ENCODE data around the gene NEMP2.
"Not testable (repeated sequence)": the region's sequence is repeated elsewhere in the genome, so short reads cannot be mapped to it uniquely, and the experiment has no call there.

NEMP2 gene

GRCh38 chr2:190486037-190486623 lies 48.4 kb downstream of the NEMP2 start:
- DNase-seq, result no peak

DNA sequence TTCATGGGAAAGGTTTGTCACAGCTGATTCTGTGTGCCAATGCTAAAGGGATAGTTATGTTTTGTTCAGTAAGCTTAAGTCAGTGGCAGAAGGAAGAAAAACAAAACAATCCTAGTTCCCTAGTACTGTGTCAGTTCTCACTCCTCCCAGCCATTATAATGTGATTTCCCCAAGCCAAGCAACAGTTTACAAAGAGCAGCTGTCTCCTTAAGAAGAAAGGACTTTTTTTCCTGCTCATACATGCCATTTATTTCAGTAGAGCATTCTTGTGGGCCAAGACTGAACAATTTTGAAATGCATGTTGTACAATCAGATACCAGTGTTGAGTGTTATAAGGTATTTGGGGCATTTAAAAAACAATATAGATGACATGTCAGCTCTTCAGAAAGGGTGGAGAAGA lies 52.1 kb downstream of the NEMP2 start:
- DNase-seq, result no peak

- DNase-seq, result no peak
These were observed 53.2 kb downstream of the NEMP2 start for GRCh38 chr2:190481339-190481738.

DNA sequence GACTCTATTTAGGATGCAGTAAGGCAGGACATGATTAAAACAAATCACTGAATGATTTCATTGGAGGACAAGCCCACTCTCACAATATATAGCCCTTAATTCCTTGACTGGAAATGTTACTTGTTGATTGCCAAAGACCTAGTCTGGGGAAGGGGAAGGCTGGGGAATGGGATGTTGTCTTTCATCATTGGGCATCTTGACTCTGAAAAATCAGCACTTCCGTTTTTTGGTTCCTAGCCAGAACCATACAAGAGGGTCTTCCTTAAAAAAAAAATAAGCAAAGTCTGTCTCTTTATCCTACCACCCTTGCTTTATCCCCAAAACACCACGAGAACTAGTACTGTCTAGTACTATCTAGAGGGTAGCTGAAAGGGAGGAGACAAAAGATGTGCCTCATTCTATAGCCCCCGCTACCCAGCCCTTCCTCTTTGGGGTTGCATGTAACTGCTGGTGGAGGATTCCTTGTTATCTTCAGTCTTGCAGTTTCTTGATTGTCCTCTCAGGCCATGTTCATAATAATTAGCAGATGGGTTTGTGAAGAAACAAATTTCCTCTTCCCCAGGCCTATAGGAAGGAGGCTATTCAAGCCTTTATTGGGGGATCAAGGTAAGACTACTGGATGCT lies 55.8 kb downstream of the NEMP2 start:
- DNase-seq, result no peak

- DNase-seq, result no peak
These were observed 56.7 kb downstream of the NEMP2 start for GRCh38 chr2:190477661-190478454.

DNA sequence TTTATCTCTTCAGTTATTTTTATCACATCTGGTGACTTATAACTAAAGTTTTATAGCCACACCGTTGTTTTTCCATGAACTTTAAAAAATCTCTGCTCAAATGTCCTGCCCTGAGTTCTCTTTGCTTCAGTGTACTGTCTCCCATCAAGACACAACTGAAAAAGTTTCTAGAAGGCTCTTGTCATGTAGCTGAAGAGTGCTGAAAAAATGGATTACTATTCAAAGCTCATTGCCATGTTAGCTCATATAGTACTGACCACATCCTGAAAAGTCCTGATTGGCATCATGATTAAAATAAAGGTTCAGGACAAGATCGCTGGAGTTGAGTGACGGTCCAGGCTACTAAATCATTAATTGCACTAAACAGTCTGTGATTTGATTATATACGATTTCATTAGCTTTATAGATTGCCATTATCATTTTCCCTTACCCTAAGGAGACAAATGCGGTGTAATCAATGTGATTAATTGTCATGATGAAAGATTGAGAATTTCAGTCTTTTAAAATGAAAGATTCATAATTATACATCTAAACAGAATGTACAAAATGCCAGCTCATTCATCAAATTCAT lies 64.2 kb downstream of the NEMP2 start:
- no peak for DNase-seq

DNA sequence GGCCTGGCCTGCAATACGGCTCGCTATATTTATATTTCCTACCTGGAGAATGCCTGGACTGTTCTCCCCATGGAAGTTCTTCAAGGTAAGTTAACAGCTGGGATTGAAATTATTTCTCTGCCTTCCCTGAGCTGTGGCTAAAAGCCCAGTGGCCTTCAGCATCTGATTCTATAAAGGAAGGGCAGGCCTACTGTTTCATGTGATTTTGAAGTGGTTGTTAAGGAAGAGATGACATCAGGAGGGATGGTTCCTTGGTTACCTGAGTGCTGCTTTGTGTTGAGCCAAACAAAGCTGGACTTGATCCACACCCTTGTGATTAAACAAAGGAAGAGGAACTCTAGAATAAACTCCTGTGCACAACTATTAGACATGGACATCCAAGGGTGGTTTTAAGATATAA lies 64.8 kb downstream of the NEMP2 start:
- no peak for DNase-seq

GRCh38 chr2:190468814-190469569 lies 65.5 kb downstream of the NEMP2 start:
- no peak for DNase-seq

- DNase-seq, result not testable (repeated sequence)
These were observed 66.2 kb downstream of the NEMP2 start for GRCh38 chr2:190468354-190468753.

- DNase-seq, result no peak
These were observed 66.9 kb downstream of the NEMP2 start for GRCh38 chr2:190467575-190468083.

DNA sequence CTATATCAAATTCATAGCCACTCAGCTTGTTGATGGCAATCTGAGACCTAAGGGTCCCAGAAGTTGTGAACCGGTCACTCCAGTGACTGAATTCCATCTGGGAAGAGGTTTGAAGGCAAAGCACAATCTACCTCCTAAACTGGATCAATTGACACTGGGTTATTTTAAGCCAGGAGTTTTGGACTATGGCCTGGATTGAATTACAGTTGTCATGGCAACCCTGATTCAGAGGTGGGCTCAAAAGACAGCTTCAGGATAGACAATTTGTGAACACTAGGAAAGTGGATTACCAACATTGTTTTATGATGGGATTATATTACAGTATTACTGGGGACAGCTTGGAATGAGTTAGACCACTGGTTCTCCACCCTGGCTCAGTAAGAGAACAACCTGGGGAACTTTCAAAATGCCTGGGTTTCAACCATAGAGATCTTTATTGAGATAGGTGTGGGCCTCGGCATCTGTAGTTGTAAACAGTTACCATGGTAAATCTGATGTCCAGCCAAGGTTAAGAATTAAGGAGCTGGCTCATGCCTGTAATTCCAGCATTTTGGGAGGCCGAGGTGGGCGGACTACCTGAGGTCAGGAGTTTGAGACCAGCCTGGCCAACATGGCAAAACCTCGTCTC lies 67.6 kb downstream of the NEMP2 start:
- no peak for DNase-seq

DNA sequence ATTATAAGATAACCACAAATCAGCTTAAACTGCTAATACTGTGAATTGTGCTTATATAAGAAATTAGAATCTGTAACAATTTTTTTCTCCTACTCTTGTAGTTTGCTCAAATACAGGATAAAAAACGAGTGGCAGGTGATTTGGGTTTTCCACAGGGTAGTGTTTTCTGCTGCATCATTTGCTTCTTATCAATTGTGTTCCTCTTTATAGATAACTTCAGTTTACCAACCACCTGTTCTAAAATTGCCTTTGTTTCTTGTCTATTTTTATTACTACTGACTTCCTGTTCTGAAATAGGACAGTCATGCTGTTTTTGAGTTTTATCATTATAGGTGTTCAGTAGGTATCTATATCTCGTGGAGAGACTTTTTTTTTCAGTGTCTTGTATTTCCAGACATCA lies 69.5 kb downstream of the NEMP2 start:
- DNase-seq, result no peak

GRCh38 chr2:190462611-190463010 lies 71.9 kb downstream of the NEMP2 start:
- DNase-seq, result no peak

DNA sequence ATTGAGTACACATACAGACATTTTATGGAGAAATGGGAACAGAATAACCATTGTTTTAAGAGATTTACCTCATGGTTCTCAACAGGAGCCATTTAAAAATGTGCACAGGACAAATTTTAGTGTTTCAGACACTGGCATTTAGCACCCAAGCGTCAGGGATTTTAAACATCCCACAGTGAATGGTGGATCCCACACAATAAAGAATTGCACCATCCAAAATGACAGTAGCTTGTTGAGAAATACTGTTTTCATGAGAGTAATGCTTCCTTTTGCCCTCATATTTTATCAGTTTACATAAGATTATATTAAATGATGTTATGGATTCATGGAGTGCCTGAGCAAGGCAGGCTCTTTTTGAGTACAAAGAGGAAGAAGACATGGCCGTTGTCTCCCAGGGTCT lies 72.3 kb downstream of the NEMP2 start:
- no peak for DNase-seq

DNA sequence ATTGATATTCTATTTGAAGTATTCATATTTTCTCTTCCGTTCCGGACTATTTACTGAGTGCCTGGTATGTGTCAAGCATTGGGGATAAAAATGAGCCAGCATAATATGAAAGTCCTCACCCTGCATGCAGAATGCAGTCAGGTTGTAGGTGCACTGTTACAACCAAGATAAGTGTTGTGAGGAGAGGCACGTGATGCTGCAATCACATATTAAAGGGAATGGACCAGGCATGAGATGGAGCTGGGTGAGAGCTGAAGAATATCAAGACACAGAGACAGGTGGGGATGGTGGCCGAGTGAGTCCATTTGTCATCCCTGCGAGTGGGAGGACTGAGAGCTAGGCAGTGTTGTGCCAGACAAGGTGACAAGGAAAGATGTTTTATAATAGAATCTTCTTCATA lies 74.0 kb downstream of the NEMP2 start:
- no peak for DNase-seq

- no peak for DNase-seq
These were observed 74.6 kb downstream of the NEMP2 start for GRCh38 chr2:190459881-190460280.

DNA sequence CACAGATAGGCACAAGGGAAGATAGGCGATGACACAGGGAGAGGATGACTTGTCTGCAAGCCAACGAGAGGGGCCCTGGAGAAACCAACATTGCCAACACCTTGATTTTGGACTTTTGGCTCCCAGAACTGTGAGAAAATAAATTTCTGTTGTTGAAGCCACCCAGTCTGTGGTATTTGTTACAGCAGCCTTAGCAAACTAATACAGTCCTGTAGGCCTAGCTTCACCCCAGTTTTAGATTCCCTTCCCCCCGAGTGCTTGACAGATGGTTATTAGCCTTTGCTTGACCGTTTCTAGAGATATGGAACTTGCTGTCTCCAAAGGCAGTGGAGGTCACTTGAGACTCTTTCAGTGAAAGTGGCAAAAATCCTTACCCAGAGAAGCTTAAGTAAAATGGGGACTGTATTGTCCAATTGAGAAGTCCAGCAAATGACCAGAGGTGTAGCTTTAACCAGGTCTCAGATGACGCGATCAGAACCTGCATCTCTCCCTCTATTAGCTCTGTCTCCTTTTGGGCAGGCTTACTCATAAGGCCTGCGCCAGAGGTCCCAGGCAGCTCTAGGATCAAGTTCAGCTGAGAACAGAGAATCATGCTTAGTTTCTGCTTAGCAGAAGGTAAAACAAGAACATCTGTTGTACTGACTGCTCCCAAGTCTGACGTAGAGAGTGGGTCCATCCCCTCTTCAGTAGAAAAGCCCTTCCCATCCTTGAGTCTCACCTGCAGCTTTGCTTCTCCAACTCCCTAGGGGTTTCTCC lies 76.0 kb downstream of the NEMP2 start:
- no peak for DNase-seq

DNA sequence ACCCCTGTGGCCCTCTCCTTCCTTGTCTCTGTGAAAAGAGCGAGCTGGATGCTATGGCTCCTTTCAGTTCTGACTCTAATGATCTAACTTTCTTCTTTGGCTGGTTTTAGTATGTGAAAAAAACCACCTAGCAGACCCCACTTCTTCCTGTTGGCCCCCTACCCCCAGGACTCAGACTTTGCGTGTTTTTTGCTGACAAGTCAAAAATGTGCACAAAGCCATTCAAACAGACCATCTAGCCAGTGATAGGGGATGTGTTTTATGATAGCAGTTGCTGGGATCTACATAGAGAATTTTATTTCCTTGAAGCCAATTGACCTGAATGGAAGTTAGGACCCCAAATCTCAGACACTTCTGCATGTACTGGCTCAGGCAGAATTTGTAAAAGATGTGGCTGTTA lies 77.3 kb downstream of the NEMP2 start:
- DNase-seq, result no peak

DNA sequence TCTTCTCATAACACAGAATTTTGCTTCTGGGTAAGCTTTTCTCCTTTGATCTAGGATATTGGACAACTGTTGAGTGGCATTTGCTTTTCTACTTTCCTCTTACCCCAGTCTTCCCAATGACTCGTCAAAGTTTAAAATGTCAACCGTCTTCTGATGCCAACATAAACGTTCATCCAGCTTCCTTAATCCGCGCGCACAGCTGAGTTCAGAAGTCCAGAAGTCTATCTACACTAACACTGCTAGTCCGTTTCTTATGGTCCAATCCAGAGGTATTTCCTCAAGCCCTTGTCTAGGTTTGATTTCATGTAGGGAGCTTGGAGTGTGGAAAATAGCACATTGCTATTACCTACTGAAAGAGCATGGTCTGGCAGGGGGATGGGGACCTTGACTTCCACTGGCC lies 77.7 kb downstream of the NEMP2 start:
- DNase-seq, result no peak

DNA sequence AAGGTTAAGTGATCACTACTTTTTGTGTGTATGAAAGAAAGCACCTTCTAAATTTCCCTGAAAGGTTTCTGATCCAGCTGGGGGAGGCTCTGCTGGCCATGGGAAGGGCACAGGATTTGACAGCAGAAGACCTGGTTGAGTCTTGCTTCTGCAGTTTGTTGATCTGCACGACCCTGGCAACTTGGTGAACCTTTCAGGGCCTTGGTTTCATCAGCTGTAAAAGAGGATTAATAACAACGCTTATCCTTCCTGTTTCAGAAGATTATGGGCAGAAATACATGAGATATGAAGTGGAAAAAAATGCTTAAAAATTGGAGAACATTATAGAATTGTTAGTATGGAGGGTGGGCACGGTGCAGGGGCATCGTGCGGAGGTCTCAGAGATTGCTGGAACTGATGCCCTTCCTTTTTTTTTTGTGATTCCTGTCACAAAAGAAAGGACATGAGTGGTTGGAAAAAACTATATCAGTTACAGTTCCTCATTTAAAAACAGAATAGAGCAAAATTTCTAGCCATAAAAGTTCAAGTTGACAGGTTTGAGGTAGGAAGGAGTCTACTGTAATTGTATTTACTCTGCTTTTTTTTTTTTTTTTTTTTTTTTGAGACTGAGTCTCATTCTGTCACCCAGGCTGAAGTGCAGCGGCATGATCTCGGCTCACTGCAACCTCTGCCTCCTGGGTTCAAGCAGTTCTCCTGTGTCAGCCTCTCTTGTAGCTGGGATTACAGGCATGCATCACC lies 79.0 kb downstream of the NEMP2 start:
- DNase-seq, result no peak

DNA sequence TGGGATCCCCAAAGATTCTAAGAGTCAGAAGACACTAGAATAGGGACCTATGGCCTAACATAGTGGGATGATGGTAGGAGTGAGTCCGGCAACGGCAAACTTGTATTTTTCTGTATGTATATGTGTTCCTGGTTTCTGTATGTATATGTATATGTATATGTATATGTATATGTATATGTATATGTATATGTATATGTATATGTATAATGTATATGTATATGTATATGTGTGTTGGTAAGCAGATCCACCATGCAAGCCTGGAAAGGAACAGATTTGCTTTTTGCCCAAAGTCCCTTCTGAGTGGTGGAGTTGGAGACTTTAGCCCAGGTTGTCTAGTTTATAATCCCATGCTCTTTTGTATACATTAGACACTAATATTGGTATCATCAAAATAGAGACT lies 79.7 kb downstream of the NEMP2 start:
- DNase-seq, result no peak
